ENCODE results near the gene ZNF75A. TPM values are rescaled to one million over a fixed set of nuclear protein-coding genes. Genes with fewer than 3 reads are reported as not detected.
A peak's percentile ranks its signal among the peaks of the same experiment; 100 is the strongest.

The ZNF75A gene
- total RNA-seq, 1 donor from 2014 or later, result 19.5 TPM

DNA sequence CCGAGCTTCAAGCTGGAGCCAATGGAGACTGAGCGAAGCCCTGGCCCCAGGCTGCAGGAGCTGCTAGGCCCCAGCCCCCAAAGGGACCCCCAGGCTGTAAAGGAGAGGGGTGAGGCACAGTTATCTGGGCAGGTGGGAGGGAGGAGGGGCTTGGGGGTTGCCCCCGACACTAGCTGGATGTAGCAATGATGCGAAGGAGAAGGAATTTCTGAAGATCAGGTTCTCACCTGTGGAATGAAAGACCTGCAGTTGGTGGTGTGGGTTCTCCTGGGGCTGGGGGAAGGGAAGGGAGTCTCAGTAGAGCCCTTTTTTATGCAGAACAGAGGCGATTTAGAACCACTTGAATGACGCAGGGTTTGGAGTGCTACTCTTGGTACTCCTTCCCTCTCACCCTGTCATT, 20.2 kb upstream of the ZNF75A start:
- DNase-seq (ENCODE audit: low read depth), result no peak

DNA sequence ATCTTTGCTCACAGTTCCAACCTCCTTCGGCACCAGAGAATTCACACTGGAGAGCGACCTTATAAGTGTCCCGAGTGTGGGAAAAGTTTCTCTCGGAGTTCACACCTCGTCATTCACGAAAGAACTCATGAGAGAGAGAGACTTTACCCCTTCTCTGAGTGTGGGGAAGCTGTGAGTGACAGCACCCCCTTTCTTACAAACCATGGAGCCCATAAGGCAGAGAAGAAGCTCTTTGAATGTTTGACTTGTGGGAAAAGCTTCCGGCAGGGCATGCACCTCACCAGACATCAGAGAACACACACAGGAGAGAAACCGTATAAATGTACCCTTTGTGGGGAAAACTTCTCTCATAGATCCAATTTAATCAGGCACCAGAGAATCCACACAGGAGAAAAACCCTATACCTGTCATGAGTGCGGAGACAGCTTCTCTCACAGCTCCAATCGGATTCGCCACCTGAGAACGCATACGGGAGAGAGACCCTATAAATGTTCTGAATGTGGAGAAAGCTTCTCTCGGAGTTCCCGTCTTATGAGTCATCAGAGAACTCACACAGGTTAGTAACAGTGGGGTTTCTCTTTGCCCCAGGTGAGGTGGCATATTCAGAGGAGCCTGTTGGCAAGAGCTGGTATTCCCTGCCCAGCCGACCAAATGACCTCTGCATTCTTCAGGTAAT, 15.2 kb upstream of the ZNF75A start:
- no peak for DNase-seq (ENCODE audit: low read depth)

DNA sequence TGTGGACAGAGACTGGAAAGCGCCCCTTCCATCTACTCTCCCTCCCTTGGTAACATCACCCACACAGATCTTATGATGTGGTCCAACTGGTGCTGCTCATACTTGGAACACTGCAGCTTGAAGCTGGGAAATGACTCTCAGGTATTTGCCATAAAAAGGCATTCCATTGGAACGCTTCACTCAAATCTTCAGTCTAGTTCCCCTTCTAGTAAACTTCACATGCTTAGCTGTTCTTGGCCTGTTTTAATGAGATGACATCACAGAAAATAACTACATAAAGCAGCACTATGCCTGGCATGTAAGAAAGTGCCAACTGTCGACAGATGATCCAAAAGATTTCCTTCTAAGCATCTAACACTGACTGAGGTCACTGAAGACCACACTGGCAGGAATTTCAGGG, 12.7 kb upstream of the ZNF75A start:
- DNase-seq (ENCODE audit: low read depth), result peak; percentile 11

GRCh38 chr16:3295209-3295608, 10.1 kb upstream of the ZNF75A start:
- no peak for DNase-seq (ENCODE audit: low read depth)

- no peak for DNase-seq (ENCODE audit: low read depth)
Measured at GRCh38 chr16:3295783-3296182, 9.5 kb upstream of the ZNF75A start.

DNA sequence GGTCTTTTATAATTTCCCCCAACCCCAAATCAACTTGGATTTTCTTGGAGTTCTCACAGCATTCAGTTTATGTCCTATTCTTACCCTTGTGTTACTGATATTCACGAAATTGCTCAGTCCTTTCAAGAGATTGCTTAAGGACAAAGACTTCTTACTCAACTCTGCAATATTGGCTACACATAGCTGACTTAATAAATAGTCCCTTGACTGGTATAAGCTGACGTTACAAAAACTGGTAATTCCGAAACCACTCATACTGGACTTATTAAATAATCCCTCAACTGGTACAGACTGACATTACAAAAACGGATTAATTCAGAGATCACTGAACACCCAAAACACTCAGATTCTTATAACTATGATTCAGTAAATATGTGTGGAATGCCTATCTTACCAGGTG, 927 bp upstream of the ZNF75A start:
- DNase-seq (ENCODE audit: low read depth), result no peak

GRCh38 chr16:3306078-3306477, 781 bp downstream of the ZNF75A start:
- DNase-seq (ENCODE audit: low read depth), result no peak

DNA sequence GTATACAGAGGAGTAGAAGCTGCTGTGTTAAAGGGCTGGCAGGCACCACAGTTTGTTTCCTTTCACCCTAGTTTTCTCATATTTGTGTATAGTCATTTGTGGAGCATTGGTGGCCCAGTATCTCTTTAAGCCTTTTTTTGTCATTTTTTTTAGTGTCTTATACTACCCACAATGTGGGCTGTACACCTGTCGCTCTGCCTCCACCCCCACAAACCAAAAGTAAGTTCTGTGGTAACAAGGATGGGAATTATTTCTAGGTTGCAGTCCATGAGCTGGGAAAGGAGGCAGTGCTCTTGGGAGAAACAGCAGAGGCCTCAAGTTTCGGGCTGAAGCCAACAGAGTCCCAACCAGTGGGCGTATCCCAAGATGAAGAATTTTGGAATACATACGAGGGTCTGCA, 6.2 kb downstream of the ZNF75A start:
- DNase-seq (ENCODE audit: low read depth), result peak; percentile 83

GRCh38 chr16:3317315-3317999, 12.2 kb downstream of the ZNF75A start:
- peak; percentile 25 for DNase-seq (ENCODE audit: low read depth)

DNA sequence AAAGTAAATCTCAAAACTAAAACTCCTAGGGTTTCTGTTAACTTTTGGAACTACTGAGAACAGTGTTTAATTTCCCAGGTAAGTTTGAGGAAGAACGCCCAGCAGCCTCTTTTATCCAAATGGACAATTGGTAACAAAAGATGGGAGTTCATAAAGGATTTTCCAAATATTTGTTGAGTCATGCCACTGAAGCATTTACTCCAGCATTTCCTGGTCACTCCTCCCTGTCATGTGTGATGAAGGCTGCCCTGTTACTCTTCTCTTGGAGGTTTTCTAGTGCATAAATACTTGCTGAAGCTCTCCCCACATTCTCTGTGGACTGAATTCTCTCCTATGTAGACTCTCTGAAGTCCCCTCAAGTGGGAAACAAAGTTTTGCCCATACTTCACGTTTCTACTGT, 16.5 kb downstream of the ZNF75A start:
- DNase-seq (ENCODE audit: low read depth), result no peak

DNA sequence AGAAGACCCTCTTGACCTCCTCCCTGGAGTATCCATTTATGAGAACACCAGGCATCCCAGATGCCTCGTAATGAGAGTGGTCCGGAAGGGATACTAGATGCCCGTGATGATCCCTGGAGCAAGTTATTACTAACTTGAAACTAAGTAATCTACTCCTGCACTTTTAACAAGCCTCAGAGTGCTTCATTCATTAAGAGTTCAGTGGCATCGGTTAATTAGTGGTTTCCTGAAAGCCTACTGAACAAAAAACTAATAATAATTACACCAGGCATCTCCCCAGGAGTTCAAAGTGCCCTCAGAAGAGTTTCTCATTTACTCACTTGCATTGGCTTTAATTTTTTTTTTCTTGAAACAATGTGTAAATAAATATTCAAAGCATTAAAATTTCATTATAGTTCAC, 22.2 kb downstream of the ZNF75A start:
- DNase-seq (ENCODE audit: low read depth), result no peak

DNA sequence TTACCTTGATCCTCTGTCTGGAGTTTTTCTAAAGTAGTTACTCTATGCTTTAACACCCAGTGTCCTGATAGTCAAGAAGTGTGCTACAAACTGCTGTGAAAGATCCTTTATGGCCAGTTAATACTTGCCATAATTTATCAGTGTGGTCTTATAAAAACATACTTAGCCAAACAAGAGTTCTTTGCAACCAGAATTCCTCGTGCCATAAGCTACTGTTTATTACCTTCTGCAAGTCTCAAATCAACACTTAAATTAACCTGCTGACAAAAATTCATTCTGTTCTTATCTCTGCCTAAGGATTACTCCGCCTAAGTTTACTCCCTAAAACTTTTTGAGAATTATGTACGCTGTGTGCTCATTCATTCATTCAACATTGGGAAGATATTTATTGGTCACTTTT, 22.8 kb downstream of the ZNF75A start:
- DNase-seq (ENCODE audit: low read depth), result no peak

DNA sequence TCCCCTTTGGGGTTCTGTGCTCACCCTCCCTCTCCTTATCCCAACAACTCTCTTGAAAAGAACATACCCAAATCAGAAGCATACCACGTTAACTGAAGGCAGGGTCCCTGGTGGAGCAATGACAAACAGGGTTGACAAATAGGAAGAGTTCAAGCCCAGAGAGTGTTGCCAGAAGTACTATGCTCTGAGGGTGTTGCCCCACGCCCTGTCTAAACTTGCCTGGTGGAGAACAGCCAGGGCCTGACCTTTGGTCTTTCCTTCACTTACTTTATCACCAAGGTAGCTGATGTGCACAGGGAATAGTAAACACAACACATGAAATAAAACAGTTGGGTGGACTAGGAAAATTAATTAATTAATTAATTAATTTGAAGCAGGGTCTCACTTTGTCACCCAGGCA, 23.3 kb downstream of the ZNF75A start:
- DNase-seq (ENCODE audit: low read depth), result no peak

- DNase-seq (ENCODE audit: low read depth), result no peak
Measured at GRCh38 chr16:3346041-3346440, 40.7 kb downstream of the ZNF75A start.

GRCh38 chr16:3347586-3347985, 42.3 kb downstream of the ZNF75A start:
- DNase-seq (ENCODE audit: low read depth), result no peak

GRCh38 chr16:3348547-3349167, 43.4 kb downstream of the ZNF75A start:
- DNase-seq (ENCODE audit: low read depth), result peak; percentile 53

DNA sequence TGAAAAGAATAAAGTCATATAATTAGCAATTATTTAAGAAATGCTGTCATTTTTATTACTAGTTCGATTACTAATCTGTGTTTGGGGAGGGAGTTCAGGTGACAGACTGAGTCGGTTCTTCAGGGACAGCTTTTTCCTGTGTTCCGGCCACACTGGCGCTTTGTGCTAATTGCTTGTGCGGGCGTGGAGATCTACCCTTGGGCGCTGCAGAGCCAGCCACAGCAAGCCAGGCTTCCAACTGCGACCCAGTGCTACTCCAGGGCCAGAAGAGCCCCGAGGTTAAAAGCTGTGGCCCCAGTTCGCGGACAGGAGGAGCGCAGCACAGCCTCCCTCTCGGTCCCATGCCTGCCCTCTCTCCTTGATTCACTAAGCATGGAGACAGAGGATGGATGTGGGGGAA, 43.9 kb downstream of the ZNF75A start:
- no peak for DNase-seq (ENCODE audit: low read depth)

- no peak for DNase-seq (ENCODE audit: low read depth)
Measured at GRCh38 chr16:3355589-3355988, 50.3 kb downstream of the ZNF75A start, which contains the start of gene OR2C1. TSS of gene OR2C1 (plus strand) at chr16:3355889. CDS start at chr16:3355941, 52 bp downstream.

GRCh38 chr16:3356118-3356517, 50.8 kb downstream of the ZNF75A start:
- no peak for DNase-seq (ENCODE audit: low read depth)

DNA sequence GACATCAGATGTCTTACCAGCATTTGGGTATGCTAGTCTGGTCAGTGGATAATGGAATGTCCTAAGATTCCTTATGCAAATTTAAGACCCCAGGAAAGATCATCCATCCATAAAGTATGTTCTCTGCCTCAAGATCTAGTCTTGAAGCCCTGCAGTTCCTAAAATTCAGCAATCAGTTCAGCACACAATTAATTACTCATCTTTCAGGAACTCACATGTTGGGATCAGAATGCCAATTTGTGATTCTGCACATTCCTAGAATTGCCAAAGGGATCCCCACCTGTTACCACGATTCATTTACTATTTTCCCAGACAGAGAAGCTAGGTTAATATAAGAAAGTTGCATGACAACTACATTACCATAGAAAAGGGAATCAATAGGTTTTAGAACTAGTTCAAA, 53.6 kb downstream of the ZNF75A start:
- peak; percentile 64 for DNase-seq (ENCODE audit: low read depth)

- DNase-seq (ENCODE audit: low read depth), result peak; percentile 74
Measured at GRCh38 chr16:3362931-3363330, 57.6 kb downstream of the ZNF75A start.

GRCh38 chr16:3363793-3364192, 58.5 kb downstream of the ZNF75A start:
- peak; percentile 10 for DNase-seq (ENCODE audit: low read depth)

Measured in myocyte (in vitro differentiated cells).